HL-60 (cell line): ENCODE data around the gene CNFN.

Experiments
- POLR2AphosphoS5 ChIP-seq: IDR thresholded peaks from 2 replicates; pipeline ENCODE4 v1.6.1; 2012; ENCODE audit warnings: low read depth
- SPI1 ChIP-seq: IDR thresholded peaks from 2 replicates; pipeline ENCODE4 v1.6.1; 2012; ENCODE audit warnings: low read depth, mild to moderate bottlenecking, borderline replicate concordance
- TF ChIP-seq, protein P1 (sequence below): IDR thresholded peaks from one replicate; pipeline ENCODE4 v1.5.1; 2011; ENCODE audit warnings: low read length, control low read depth, inconsistent platforms; ENCODE audit not compliant: insufficient read depth
- TF ChIP-seq, protein P2 (sequence below): IDR thresholded peaks from 2 replicates; pipeline ENCODE4 v1.6.1; 2012; ENCODE audit warnings: low read depth; ENCODE audit not compliant: insufficient replicate concordance

DNA sequence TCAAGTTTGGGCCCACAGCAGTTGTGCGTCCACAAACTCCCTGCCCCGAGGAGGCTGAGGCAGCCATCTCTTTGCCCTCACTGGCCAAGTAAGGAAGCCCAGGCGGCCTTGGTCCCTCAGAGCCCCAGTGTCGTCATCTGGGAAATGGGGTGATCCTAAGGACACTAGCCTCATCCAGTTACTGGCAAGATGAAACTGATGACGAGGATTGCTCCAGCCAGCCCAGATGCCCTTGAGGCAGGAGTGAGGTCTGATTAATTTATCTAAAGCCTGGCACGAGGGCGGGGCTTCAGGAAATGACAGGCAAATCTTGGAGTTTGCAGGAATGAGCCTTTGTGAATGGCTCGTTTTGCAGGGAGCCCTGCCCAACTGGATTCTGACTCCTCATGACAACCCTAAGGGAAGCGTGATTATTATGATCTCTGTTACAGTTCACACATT is 31.5 kb upstream of the CNFN start:
- TF ChIP-seq, protein P1, sequence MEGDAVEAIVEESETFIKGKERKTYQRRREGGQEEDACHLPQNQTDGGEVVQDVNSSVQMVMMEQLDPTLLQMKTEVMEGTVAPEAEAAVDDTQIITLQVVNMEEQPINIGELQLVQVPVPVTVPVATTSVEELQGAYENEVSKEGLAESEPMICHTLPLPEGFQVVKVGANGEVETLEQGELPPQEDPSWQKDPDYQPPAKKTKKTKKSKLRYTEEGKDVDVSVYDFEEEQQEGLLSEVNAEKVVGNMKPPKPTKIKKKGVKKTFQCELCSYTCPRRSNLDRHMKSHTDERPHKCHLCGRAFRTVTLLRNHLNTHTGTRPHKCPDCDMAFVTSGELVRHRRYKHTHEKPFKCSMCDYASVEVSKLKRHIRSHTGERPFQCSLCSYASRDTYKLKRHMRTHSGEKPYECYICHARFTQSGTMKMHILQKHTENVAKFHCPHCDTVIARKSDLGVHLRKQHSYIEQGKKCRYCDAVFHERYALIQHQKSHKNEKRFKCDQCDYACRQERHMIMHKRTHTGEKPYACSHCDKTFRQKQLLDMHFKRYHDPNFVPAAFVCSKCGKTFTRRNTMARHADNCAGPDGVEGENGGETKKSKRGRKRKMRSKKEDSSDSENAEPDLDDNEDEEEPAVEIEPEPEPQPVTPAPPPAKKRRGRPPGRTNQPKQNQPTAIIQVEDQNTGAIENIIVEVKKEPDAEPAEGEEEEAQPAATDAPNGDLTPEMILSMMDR, result no peak
- TF ChIP-seq, protein P2, sequence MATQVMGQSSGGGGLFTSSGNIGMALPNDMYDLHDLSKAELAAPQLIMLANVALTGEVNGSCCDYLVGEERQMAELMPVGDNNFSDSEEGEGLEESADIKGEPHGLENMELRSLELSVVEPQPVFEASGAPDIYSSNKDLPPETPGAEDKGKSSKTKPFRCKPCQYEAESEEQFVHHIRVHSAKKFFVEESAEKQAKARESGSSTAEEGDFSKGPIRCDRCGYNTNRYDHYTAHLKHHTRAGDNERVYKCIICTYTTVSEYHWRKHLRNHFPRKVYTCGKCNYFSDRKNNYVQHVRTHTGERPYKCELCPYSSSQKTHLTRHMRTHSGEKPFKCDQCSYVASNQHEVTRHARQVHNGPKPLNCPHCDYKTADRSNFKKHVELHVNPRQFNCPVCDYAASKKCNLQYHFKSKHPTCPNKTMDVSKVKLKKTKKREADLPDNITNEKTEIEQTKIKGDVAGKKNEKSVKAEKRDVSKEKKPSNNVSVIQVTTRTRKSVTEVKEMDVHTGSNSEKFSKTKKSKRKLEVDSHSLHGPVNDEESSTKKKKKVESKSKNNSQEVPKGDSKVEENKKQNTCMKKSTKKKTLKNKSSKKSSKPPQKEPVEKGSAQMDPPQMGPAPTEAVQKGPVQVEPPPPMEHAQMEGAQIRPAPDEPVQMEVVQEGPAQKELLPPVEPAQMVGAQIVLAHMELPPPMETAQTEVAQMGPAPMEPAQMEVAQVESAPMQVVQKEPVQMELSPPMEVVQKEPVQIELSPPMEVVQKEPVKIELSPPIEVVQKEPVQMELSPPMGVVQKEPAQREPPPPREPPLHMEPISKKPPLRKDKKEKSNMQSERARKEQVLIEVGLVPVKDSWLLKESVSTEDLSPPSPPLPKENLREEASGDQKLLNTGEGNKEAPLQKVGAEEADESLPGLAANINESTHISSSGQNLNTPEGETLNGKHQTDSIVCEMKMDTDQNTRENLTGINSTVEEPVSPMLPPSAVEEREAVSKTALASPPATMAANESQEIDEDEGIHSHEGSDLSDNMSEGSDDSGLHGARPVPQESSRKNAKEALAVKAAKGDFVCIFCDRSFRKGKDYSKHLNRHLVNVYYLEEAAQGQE, result no peak
- no peak for TF ChIP-seq POLR2AphosphoS5
- no peak for TF ChIP-seq SPI1
